Endothelial cell (in vitro differentiated cells): ENCODE data around the gene LUC7L. TPM values are rescaled to one million over a fixed set of nuclear protein-coding genes. Genes with fewer than 3 reads are reported as not detected.
A peak's percentile ranks its signal among the peaks of the same experiment; 100 is the strongest.

Source experiments
- DNase-seq: peaks from one replicate; pipeline ENCODE4 v3.0.0; 2021; ENCODE audit warnings: low spot score
- H3K27ac Mint-ChIP-seq: one replicate; pipeline ENCODE4 v1.8.0; 2021; ENCODE audit warnings: mixed read lengths, inconsistent platforms; ENCODE audit not compliant: unreplicated experiment
- H3K27me3 Mint-ChIP-seq: one replicate; pipeline ENCODE4 v1.8.0; 2021; ENCODE audit warnings: mild to moderate bottlenecking, moderate library complexity, mixed read lengths, inconsistent platforms; ENCODE audit not compliant: unreplicated experiment
- H3K36me3 Mint-ChIP-seq: one replicate; pipeline ENCODE4 v1.8.0; 2021; ENCODE audit warnings: mild to moderate bottlenecking, low read depth, mixed read lengths, inconsistent platforms; ENCODE audit not compliant: unreplicated experiment
- H3K4me1 Mint-ChIP-seq: one replicate; pipeline ENCODE4 v1.8.0; 2021; ENCODE audit warnings: mild to moderate bottlenecking, mixed read lengths, inconsistent platforms; ENCODE audit not compliant: unreplicated experiment
- H3K4me3 Mint-ChIP-seq: one replicate; pipeline ENCODE4 v1.8.0; 2021; ENCODE audit warnings: mild to moderate bottlenecking, mixed read lengths, inconsistent platforms; ENCODE audit not compliant: unreplicated experiment
- H3K9me3 Mint-ChIP-seq: one replicate; pipeline ENCODE4 v1.8.0; 2021; ENCODE audit warnings: mixed read lengths, inconsistent platforms; ENCODE audit not compliant: unreplicated experiment
- CTCF ChIP-seq: fragments of 200-600 bp; sonication (generic); IDR thresholded peaks from one replicate; pipeline ENCODE4 v1.5.0; 2021; ENCODE audit warnings: antibody characterized with exemption; ENCODE audit not compliant: unreplicated experiment
- total RNA-seq: library from RNA; stranded (reverse); fragmentation: NEBNext Ultra II Directional; extraction: Animal tissue kit (Norgen Biotek cat#: 25700); gene quantifications from one replicate; pipeline ENCODE4 v1.2.1, GENCODE V29; 2021; ENCODE audit not compliant: unreplicated experiment

Gene LUC7L
- total RNA-seq, 1 donor from 2014 or later, result 92.2 TPM

GRCh38 chr16:255183-255582 is 25.9 kb upstream of the LUC7L start:
- Mint-ChIP-seq H3K27me3 (peaks cover 6% of the 10 kb centered on the region), H3K36me3 (peaks cover 9% of the 10 kb centered on the region), H3K9me3 (no peaks in the 10 kb centered on the region), H3K4me1 (peaks cover 16% of the 10 kb centered on the region), H3K4me3 (peak overlapping the region; percentile 59), H3K27ac (no peak overlapping the region)
- no peak for TF ChIP-seq CTCF
- DNase-seq, result no peak

- Mint-ChIP-seq H3K9me3 (no peaks in the 10 kb centered on the region), H3K27ac (no peak overlapping the region), H3K4me1 (peaks cover 17% of the 10 kb centered on the region), H3K27me3 (peaks cover 6% of the 10 kb centered on the region), H3K4me3 (no peak overlapping the region), H3K36me3 (peaks cover 9% of the 10 kb centered on the region)
- no peak for DNase-seq
- TF ChIP-seq CTCF, result no peak
Measured at GRCh38 chr16:254461-254860, 25.2 kb upstream of the LUC7L start.

GRCh38 chr16:253833-254232 is 24.6 kb upstream of the LUC7L start:
- DNase-seq, result peak; percentile 12
- H3K27ac Mint-ChIP-seq, result peak overlapping the region; percentile 72
- peaks cover 9% of the 10 kb centered on the region for H3K36me3 Mint-ChIP-seq
- H3K9me3 Mint-ChIP-seq, result no peaks in the 10 kb centered on the region
- TF ChIP-seq CTCF, result no peak
- peaks cover 17% of the 10 kb centered on the region for H3K4me1 Mint-ChIP-seq
- H3K27me3 Mint-ChIP-seq, result peaks cover 6% of the 10 kb centered on the region
- H3K4me3 Mint-ChIP-seq, result no peak overlapping the region

GRCh38 chr16:252366-253337 is 23.4 kb upstream of the LUC7L start:
- H3K27me3 Mint-ChIP-seq, result peaks cover 7% of the 10 kb centered on the region
- no peak for DNase-seq
- no peak overlapping the region for H3K27ac Mint-ChIP-seq
- TF ChIP-seq CTCF, result no peak
- peaks cover 9% of the 10 kb centered on the region for H3K36me3 Mint-ChIP-seq
- H3K4me1 Mint-ChIP-seq, result peaks cover 17% of the 10 kb centered on the region
- H3K9me3 Mint-ChIP-seq, result no peaks in the 10 kb centered on the region
- no peak overlapping the region for H3K4me3 Mint-ChIP-seq

GRCh38 chr16:249431-249830 is 20.2 kb upstream of the LUC7L start:
- no peaks in the 10 kb centered on the region for H3K9me3 Mint-ChIP-seq
- no peak overlapping the region for H3K27ac Mint-ChIP-seq
- peaks cover 17% of the 10 kb centered on the region for H3K4me1 Mint-ChIP-seq
- H3K27me3 Mint-ChIP-seq, result peaks cover 7% of the 10 kb centered on the region
- no peak overlapping the region for H3K4me3 Mint-ChIP-seq
- DNase-seq, result no peak
- H3K36me3 Mint-ChIP-seq, result peaks cover 3% of the 10 kb centered on the region
- no peak for TF ChIP-seq CTCF
